OCI-LY1 (cell line): ENCODE results near the gene IL18R1.

Experiments
- H2AFZ ChIP-seq: fragments of 200-600 bp; sonication (generic), shearing (Covaris generic); 2 replicates; pipeline ENCODE4 v1.6.0; 2014; ENCODE audit warnings: antibody characterized with exemption, mild to moderate bottlenecking, low read length
- H3F3A ChIP-seq: fragments of 200-600 bp; sonication (generic), shearing (Covaris generic); 2 replicates; pipeline ENCODE4 v1.6.0; 2014; ENCODE audit warnings: mild to moderate bottlenecking, antibody characterized with exemption, low read length, moderate library complexity; ENCODE audit not compliant: insufficient read depth
- H3K27ac ChIP-seq: fragments of 200-600 bp; sonication (generic); 2 replicates; pipeline ENCODE4 v1.5.1; 2014; ENCODE audit warnings: low read length, mixed run types, mild to moderate bottlenecking, low read depth; ENCODE audit not compliant: poor library complexity, severe bottlenecking
- H3K27me3 ChIP-seq: fragments of 200-600 bp; sonication (generic); 2 replicates; pipeline ENCODE4 v1.6.0; 2014; ENCODE audit warnings: antibody characterized with exemption, mild to moderate bottlenecking, low read length, moderate library complexity; ENCODE audit not compliant: insufficient read depth
- H3K36me3 ChIP-seq: fragments of 200-600 bp; sonication (generic); 2 replicates; pipeline ENCODE4 v1.6.1; 2014; ENCODE audit warnings: mild to moderate bottlenecking, antibody characterized with exemption, low read length, moderate library complexity, mixed read lengths; ENCODE audit not compliant: insufficient read depth
- H3K4me1 ChIP-seq: fragments of 200-600 bp; sonication (generic); 2 replicates; pipeline ENCODE4 v1.5.1; 2014; ENCODE audit warnings: mild to moderate bottlenecking, low read length, moderate library complexity; ENCODE audit not compliant: insufficient read depth, severe bottlenecking
- H3K4me2 ChIP-seq: fragments of 200-600 bp; sonication (generic), shearing (Covaris generic); 2 replicates; pipeline ENCODE4 v1.6.1; 2014; ENCODE audit warnings: low read length
- H3K4me3 ChIP-seq: fragments of 200-600 bp; sonication (generic); 2 replicates; pipeline ENCODE4 v1.5.1; 2014; ENCODE audit warnings: low read length, low read depth, mild to moderate bottlenecking, mixed read lengths; ENCODE audit not compliant: poor library complexity, severe bottlenecking
- H3K79me2 ChIP-seq: fragments of 200-600 bp; shearing (Covaris generic); 2 replicates; pipeline ENCODE4 v1.6.1; 2016; ENCODE audit warnings: mixed run types, low read length, mixed read lengths; ENCODE audit not compliant: insufficient read depth
- H3K9ac ChIP-seq: fragments of 200-600 bp; sonication (generic), shearing (Covaris generic); 2 replicates; pipeline ENCODE4 v1.6.1; 2014; ENCODE audit warnings: mild to moderate bottlenecking, low read length, mixed read lengths
- H3K9me2 ChIP-seq: fragments of 200-600 bp; sonication (generic), shearing (Covaris generic); 2 replicates; pipeline ENCODE4 v1.6.1; 2014; ENCODE audit warnings: low read depth, mild to moderate bottlenecking, low read length, mixed read lengths
- H3K9me3 ChIP-seq: fragments of 200-600 bp; shearing (Covaris generic); 2 replicates; pipeline ENCODE4 v1.6.1; 2014; ENCODE audit warnings: low read length, mixed read lengths
- H4K20me1 ChIP-seq: fragments of 200-600 bp; sonication (generic), shearing (Covaris generic); 2 replicates; pipeline ENCODE4 v1.6.0; 2016; ENCODE audit warnings: mild to moderate bottlenecking, low read length; ENCODE audit not compliant: insufficient read depth
- EZH2 ChIP-seq: fragments of 200-600 bp; sonication (generic), shearing (Covaris generic); IDR thresholded peaks from 2 replicates; pipeline ENCODE4 v1.8.0; 2017; ENCODE audit warnings: borderline replicate concordance, mixed run types, mild to moderate bottlenecking, antibody characterized with exemption, low read length, moderate library complexity, mixed read lengths
- TF ChIP-seq, protein P1 (sequence below): fragments of 200-600 bp; sonication (generic), shearing (Covaris generic); IDR thresholded peaks from 2 replicates; pipeline ENCODE4 v1.5.1; 2017; ENCODE audit warnings: mild to moderate bottlenecking, antibody characterized with exemption, low read length, moderate library complexity, mixed read lengths

Gene IL18R1

DNA sequence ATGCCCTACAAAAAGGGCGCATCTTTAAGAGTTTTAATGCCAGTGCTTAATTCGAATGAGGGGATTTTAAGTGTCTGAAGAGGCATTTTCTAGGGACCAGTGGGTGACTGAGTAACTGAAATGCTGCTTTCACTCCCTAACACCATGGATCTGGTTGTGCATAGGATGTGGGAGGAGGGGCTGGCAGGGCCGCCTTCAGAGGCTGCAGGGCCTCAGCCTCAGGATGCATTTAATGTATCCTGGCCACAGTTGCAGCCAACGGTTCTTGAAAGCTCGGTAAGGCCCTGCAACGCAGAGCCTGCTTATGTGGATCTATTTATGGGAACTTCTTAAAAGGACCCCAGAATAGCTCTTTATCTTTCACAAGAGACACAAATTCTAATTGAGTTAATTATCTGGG, 41.6 kb downstream of the IL18R1 start:
- no peaks in the 10 kb centered on the region for H3K36me3 ChIP-seq
- H3K9ac ChIP-seq, result no peak overlapping the region
- H3F3A ChIP-seq, result no peaks in the 10 kb centered on the region
- no peak overlapping the region for H3K4me2 ChIP-seq
- H4K20me1 ChIP-seq, result no peaks in the 10 kb centered on the region
- H3K27ac ChIP-seq, result no peak overlapping the region
- no peaks in the 10 kb centered on the region for H3K9me2 ChIP-seq
- no peak overlapping the region for H2AFZ ChIP-seq
- H3K4me3 ChIP-seq, result no peak overlapping the region
- H3K9me3 ChIP-seq, result no peaks in the 10 kb centered on the region
- H3K27me3 ChIP-seq, result no peaks in the 10 kb centered on the region
- H3K4me1 ChIP-seq, result no peaks in the 10 kb centered on the region
- TF ChIP-seq EZH2, result no peak
- TF ChIP-seq, protein P1, sequence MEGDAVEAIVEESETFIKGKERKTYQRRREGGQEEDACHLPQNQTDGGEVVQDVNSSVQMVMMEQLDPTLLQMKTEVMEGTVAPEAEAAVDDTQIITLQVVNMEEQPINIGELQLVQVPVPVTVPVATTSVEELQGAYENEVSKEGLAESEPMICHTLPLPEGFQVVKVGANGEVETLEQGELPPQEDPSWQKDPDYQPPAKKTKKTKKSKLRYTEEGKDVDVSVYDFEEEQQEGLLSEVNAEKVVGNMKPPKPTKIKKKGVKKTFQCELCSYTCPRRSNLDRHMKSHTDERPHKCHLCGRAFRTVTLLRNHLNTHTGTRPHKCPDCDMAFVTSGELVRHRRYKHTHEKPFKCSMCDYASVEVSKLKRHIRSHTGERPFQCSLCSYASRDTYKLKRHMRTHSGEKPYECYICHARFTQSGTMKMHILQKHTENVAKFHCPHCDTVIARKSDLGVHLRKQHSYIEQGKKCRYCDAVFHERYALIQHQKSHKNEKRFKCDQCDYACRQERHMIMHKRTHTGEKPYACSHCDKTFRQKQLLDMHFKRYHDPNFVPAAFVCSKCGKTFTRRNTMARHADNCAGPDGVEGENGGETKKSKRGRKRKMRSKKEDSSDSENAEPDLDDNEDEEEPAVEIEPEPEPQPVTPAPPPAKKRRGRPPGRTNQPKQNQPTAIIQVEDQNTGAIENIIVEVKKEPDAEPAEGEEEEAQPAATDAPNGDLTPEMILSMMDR, result no peak
- no peaks in the 10 kb centered on the region for H3K79me2 ChIP-seq

DNA sequence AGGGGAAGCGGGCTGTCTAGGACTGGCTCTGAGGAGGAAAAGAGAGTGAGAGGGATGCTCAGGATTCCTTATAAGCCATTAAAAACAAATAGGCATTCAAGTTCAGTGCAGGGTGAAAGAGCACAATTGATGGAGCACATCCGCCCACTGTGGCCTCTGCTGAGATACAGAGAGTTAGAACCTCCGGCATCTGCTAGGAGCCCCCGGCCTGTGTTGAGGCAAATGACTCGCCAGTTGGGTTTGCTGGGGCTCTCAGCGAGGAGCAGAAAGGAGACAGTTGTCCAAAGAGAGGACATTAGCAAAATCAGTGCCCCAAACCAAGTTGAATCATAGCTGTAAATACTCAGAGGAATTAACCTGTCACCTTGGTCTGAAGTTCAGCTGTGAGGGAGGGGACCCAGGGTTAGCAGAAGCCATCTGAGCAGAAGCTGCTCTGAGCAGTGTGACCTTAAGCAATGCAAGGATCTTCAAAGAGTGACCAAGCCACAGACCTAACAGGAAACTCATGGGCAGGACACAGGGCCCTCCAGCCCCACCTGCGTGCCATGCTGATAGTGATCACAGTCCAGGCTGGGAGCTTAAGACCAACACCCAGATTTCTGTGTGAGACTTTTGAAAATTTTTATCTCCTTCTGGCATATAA, 44.0 kb downstream of the IL18R1 start:
- Histone ChIP-seq H2AFZ (no peak overlapping the region), H3K27me3 (no peaks in the 10 kb centered on the region), H3K4me2 (no peak overlapping the region), H4K20me1 (no peaks in the 10 kb centered on the region), H3K27ac (no peak overlapping the region), H3K9me2 (no peaks in the 10 kb centered on the region), H3F3A (no peaks in the 10 kb centered on the region), H3K36me3 (no peaks in the 10 kb centered on the region), H3K9me3 (no peaks in the 10 kb centered on the region), H3K9ac (no peak overlapping the region), H3K4me1 (no peaks in the 10 kb centered on the region), H3K4me3 (no peak overlapping the region), H3K79me2 (no peaks in the 10 kb centered on the region)
- no peak for TF ChIP-seq EZH2
- TF ChIP-seq, protein P1, result no peak

DNA sequence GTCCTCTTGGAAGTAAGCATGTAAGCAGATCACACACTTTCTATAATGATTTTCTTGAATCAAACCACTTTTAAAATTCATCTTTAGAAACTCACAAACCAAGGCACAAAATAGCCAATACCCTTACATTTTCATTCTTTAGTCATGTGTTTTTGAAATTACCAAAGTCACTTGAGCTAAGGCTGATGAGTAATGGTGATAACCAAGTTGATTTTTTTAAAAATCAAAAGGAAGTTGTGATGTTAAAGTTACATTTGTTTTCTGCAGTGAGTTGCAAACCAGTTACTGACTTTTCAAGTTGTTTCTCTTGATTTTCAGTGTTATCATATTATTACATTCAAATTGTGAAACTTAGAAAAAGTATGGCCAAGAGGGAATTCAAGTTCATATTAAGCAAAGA, 45.9 kb downstream of the IL18R1 start:
- H3K79me2 ChIP-seq, result no peaks in the 10 kb centered on the region
- H3K9me2 ChIP-seq, result no peaks in the 10 kb centered on the region
- no peak overlapping the region for H3K4me3 ChIP-seq
- H3F3A ChIP-seq, result no peaks in the 10 kb centered on the region
- no peak overlapping the region for H3K9ac ChIP-seq
- H3K4me1 ChIP-seq, result no peaks in the 10 kb centered on the region
- H3K4me2 ChIP-seq, result no peak overlapping the region
- no peak overlapping the region for H2AFZ ChIP-seq
- no peaks in the 10 kb centered on the region for H3K9me3 ChIP-seq
- H3K27me3 ChIP-seq, result no peaks in the 10 kb centered on the region
- H3K36me3 ChIP-seq, result no peaks in the 10 kb centered on the region
- no peak for TF ChIP-seq EZH2
- TF ChIP-seq, protein P1, result no peak
- H3K27ac ChIP-seq, result no peak overlapping the region
- H4K20me1 ChIP-seq, result no peaks in the 10 kb centered on the region
